ENCODE measurements around the gene ZNF543. TPM values are rescaled to one million over a fixed set of nuclear protein-coding genes. Genes with fewer than 3 reads are reported as not detected.

ZNF543 gene
- total RNA-seq, 4 donors from 2014 or later = 5.9 to 31.2 (median 10.2) TPM

DNA sequence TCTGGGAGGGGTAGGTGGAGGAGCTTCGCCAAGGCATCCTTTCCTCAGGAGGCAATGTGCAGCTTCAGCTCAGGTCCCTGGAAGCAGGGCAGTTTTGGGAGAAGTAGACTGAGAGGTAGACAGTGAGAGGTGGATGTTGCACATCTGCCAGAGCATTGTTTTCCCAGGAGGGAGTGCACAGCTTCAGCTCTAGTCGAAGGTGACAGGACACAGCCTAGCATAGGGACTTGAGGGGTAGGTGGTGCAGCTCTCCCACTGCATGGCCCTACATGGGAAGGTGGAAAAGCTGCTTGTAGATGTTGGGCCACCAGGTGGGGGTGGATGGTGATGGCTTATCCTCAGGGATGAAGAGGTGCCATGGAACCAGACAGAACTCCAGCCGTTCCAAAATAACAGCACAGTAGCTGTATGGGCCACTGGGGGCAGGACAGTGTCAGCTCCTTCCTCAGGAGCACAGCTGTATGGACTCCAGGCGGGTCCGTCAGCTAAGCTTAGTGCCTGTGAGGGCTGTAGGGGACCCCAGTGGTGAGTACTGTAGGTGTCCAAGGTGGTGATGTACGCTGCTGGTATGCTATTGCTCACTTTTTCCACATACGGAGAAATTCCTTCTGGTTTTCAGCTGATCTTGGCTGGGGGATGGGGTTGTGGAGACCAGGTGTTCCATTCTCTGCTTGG is 17.4 kb upstream of the ZNF543 start:
- Histone ChIP-seq H3K9me3 (peaks cover 0 to 41% of the 10 kb centered on the region in 2 donors), H3K4me3 (no peak overlapping the region), H3K27me3 (no peaks in the 10 kb centered on the region), H3K27ac (no peak overlapping the region), H3K4me1 (no peaks in the 10 kb centered on the region), H3K36me3 (no peaks in the 10 kb centered on the region)
- TF ChIP-seq CTCF (IDR thresholded peaks at IDR 0.05) (no peak), POLR2A (IDR thresholded peaks at IDR 0.05) (no peak)
- no peak for DNase-seq
- intact Hi-C loops (cut with DNase I; ENCODE audit: low total_unique reads) = no loop called here

- Histone ChIP-seq H3K9me3 (peaks cover 0 to 25% of the 10 kb centered on the region in 2 donors), H3K27me3 (no peaks in the 10 kb centered on the region), H3K4me1 (no peaks in the 10 kb centered on the region), H3K4me3 (no peak overlapping the region), H3K36me3 (no peaks in the 10 kb centered on the region), H3K27ac (no peak overlapping the region)
- TF ChIP-seq CTCF (IDR thresholded peaks at IDR 0.05) = no peak
- intact Hi-C loops (cut with DNase I; ENCODE audit: low total_unique reads) = no loop called here
- no peak for DNase-seq
Measured at GRCh38 chr19:57305056-57305455, 15.2 kb upstream of the ZNF543 start.

- intact Hi-C loops (cut with DNase I; ENCODE audit: low total_unique reads) = no loop called here
- Histone ChIP-seq H3K9me3 (peaks cover 0 to 1% of the 10 kb centered on the region in 2 donors), H3K27ac (no peak overlapping the region), H3K4me1 (no peaks in the 10 kb centered on the region), H3K4me3 (no peak overlapping the region), H3K27me3 (no peaks in the 10 kb centered on the region), H3K36me3 (no peaks in the 10 kb centered on the region)
- no peak for TF ChIP-seq POLR2A (IDR thresholded peaks at IDR 0.05)
- no peak for TF ChIP-seq CTCF (IDR thresholded peaks at IDR 0.05)
- no peak for DNase-seq
Measured at GRCh38 chr19:57308514-57308913, 11.8 kb upstream of the ZNF543 start.

GRCh38 chr19:57310792-57311191 is 9.5 kb upstream of the ZNF543 start:
- no peaks in the 10 kb centered on the region for H3K9me3 ChIP-seq
- TF ChIP-seq CTCF (IDR thresholded peaks at IDR 0.05) (no peak), POLR2A (IDR thresholded peaks at IDR 0.05) (no peak)
- no peaks in the 10 kb centered on the region for H3K4me1 ChIP-seq
- H3K27me3 ChIP-seq = no peaks in the 10 kb centered on the region
- H3K27ac ChIP-seq = no peak overlapping the region
- no peak for DNase-seq
- intact Hi-C loops (cut with DNase I; ENCODE audit: low total_unique reads) = no loop called here
- no peaks in the 10 kb centered on the region for H3K36me3 ChIP-seq
- H3K4me3 ChIP-seq = no peak overlapping the region

DNA sequence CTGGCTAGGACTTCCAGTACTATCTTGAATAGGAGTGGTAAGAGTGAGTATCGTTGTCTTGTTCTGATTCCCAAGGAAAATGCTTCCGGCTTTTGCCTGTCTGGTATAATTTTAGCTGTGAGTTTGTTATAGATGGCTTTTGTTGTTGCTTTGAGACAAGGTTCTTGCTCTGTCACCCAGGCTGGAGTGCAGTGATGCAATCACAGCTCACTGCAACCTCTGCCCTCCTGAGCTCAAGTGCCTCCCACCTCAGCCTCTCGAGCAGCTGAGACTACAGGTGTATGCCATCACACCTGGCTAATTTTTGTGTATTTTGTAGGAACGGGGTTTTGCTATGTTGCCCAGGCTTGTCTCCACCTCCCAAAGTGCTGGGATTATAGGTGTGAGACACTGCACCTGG is 6.1 kb upstream of the ZNF543 start:
- DNase-seq = no peak
- Histone ChIP-seq H3K4me1 (no peaks in the 10 kb centered on the region), H3K27ac (no peak overlapping the region), H3K9me3 (no peaks in the 10 kb centered on the region), H3K36me3 (no peaks in the 10 kb centered on the region), H3K4me3 (no peak overlapping the region), H3K27me3 (no peaks in the 10 kb centered on the region)
- TF ChIP-seq POLR2A (IDR thresholded peaks at IDR 0.05) = no peak
- no peak for TF ChIP-seq CTCF (IDR thresholded peaks at IDR 0.05)
- intact Hi-C loops (cut with DNase I; ENCODE audit: low total_unique reads) = no loop called here
